ENCODE data around the gene CCDC187. TPM values are rescaled to one million over a fixed set of nuclear protein-coding genes. Genes with fewer than 3 reads are reported as not detected.

CCDC187 gene
- total RNA-seq, 1 experiment from 2014 or later: 2.7 TPM

- Histone ChIP-seq H3K79me2 (ENCODE audit: low read depth) (no peaks in the 10 kb centered on the region), H4K20me1 (ENCODE audit: insufficient read depth) (peaks cover 5% of the 10 kb centered on the region; the same call in 1 of the 2 replicates)
Observed at GRCh38 chr9:136330406-136330990, 26.6 kb upstream of the CCDC187 start.

GRCh38 chr9:136329636-136330405, 25.9 kb upstream of the CCDC187 start:
- no peaks in the 10 kb centered on the region for H3K9me2 ChIP-seq (ENCODE audit: insufficient read depth)
- H2AFZ ChIP-seq: no peak overlapping the region
- no peaks in the 10 kb centered on the region for H3K9me3 ChIP-seq (ENCODE audit: insufficient read depth, low read depth)
- no peak overlapping the region for H3K27ac ChIP-seq
- H3K4me2 ChIP-seq: no peak overlapping the region
- peaks cover 11% of the 10 kb centered on the region; the same call in 1 of the 2 replicates for H3K4me1 ChIP-seq (replicated peaks; ENCODE audit: insufficient read depth)
- H4K20me1 ChIP-seq (ENCODE audit: insufficient read depth): peaks cover 5% of the 10 kb centered on the region; the same call in 1 of the 2 replicates
- H3K79me2 ChIP-seq (ENCODE audit: low read depth): no peaks in the 10 kb centered on the region
- intact Hi-C loops (cut with micrococcal nuclease; ENCODE audit: unreplicated experiment): no loop called here
- BruUV-seq (replicated peaks): no TSS peak
- TF ChIP-seq EZH2 (IDR thresholded peaks at IDR 0.05; ENCODE audit: low read depth) (no peak), CTCF (conservative IDR thresholded peaks at IDR 0.05) (no peak)
- no peak for DNase-seq
- ChIA-PET POLR2A (ENCODE audit: unreplicated experiment) (no interaction called here), CTCF (no interaction called here)
- no peaks in the 10 kb centered on the region for H3K36me3 ChIP-seq (ENCODE audit: low read depth)
- H3K4me3 ChIP-seq: no peak overlapping the region
- no peaks in the 10 kb centered on the region for H3K27me3 ChIP-seq (ENCODE audit: insufficient read depth, low read depth)
- peaks cover 8% of the 10 kb centered on the region; the same call in 1 of the 2 replicates for H3F3A ChIP-seq (ENCODE audit: insufficient read depth, low read depth)

More at GRCh38 chr9:136330406-136330990, 26.6 kb upstream of the CCDC187 start:
- Histone ChIP-seq H3K4me3 (no peak overlapping the region), H3K36me3 (ENCODE audit: low read depth) (no peaks in the 10 kb centered on the region), H3K9me3 (ENCODE audit: insufficient read depth, low read depth) (no peaks in the 10 kb centered on the region), H3K27me3 (ENCODE audit: insufficient read depth, low read depth) (no peaks in the 10 kb centered on the region), H3F3A (ENCODE audit: insufficient read depth, low read depth) (peaks cover 8% of the 10 kb centered on the region; the same call in 1 of the 2 replicates), H3K4me1 (replicated peaks; ENCODE audit: insufficient read depth) (peaks cover 11% of the 10 kb centered on the region; the same call in 1 of the 2 replicates), H3K9me2 (ENCODE audit: insufficient read depth) (no peaks in the 10 kb centered on the region), H3K4me2 (no peak overlapping the region), H3K27ac (no peak overlapping the region), H2AFZ (no peak overlapping the region)
- no TSS peak for BruUV-seq (replicated peaks)
- intact Hi-C loops (cut with micrococcal nuclease; ENCODE audit: unreplicated experiment): no loop called here
- ChIA-PET CTCF (interaction anchor here (1.2 kb wide), 1 partner anchor 15 kb away, joined by 3 read pairs; no protein-coding TSS in a partner anchor), POLR2A (ENCODE audit: unreplicated experiment) (no interaction called here)
- DNase-seq: no peak
- TF ChIP-seq EZH2 (IDR thresholded peaks at IDR 0.05; ENCODE audit: low read depth) (no peak), CTCF (conservative IDR thresholded peaks at IDR 0.05) (no peak)

GRCh38 chr9:136329211-136329627, 25.3 kb upstream of the CCDC187 start:
- TF ChIP-seq EZH2 (IDR thresholded peaks at IDR 0.05; ENCODE audit: low read depth): no peak
- DNase-seq: no peak
- H3K36me3 ChIP-seq (ENCODE audit: low read depth): no peaks in the 10 kb centered on the region
- intact Hi-C loops (cut with micrococcal nuclease; ENCODE audit: unreplicated experiment): no loop called here
- peaks cover 8% of the 10 kb centered on the region; the same call in 1 of the 2 replicates for H3F3A ChIP-seq (ENCODE audit: insufficient read depth, low read depth)
- CTCF ChIA-PET: no interaction called here
- BruUV-seq (replicated peaks): no TSS peak
- peaks cover 11% of the 10 kb centered on the region; the same call in 1 of the 2 replicates for H3K4me1 ChIP-seq (replicated peaks; ENCODE audit: insufficient read depth)
- H2AFZ ChIP-seq: no peak overlapping the region
- H3K27me3 ChIP-seq (ENCODE audit: insufficient read depth, low read depth): no peaks in the 10 kb centered on the region
- H3K9me3 ChIP-seq (ENCODE audit: insufficient read depth, low read depth): no peaks in the 10 kb centered on the region
- POLR2A ChIA-PET (ENCODE audit: unreplicated experiment): no interaction called here
- peaks cover 5% of the 10 kb centered on the region; the same call in 1 of the 2 replicates for H4K20me1 ChIP-seq (ENCODE audit: insufficient read depth)
- no peaks in the 10 kb centered on the region for H3K9me2 ChIP-seq (ENCODE audit: insufficient read depth)
- H3K4me3 ChIP-seq: no peak overlapping the region
- H3K27ac ChIP-seq: no peak overlapping the region
- no peaks in the 10 kb centered on the region for H3K79me2 ChIP-seq (ENCODE audit: low read depth)
- no peak overlapping the region for H3K4me2 ChIP-seq
